Heart left ventricle (tissue), 16 donors: ENCODE data around the gene CWC27. TPM values are rescaled to one million over a fixed set of nuclear protein-coding genes. Genes with fewer than 3 reads are reported as not detected.
A peak's percentile ranks its signal among the peaks of the same experiment; 100 is the strongest.
"Not testable (repeated sequence)": the region's sequence is repeated elsewhere in the genome, so short reads cannot be mapped to it uniquely, and the experiment has no call there.

Source experiments
- ATAC-seq, 4 donors: fragments of 200-7000 bp; cut with Tn5 transposase; one replicate each; pipeline ENCODE4 v1.9.1; 2020 to 2022; ENCODE audit warnings: moderate library complexity in 4 of 4, mild to moderate bottlenecking in 3 of 4, moderate number of reproducible peaks in 1 of 4
- DNase-seq, 5 donors: peaks; one replicate each; pipeline ENCODE4 v3.0.0-alpha.2; 2020
- H3K27ac ChIP-seq, 12 donors: fragments of 200-600 bp; sonication (generic) in 4 of 12; one replicate each; pipeline versions ENCODE4 v1.5.0 to v1.8.0; 2016 to 2022; ENCODE audit warnings: mild to moderate bottlenecking in 2 of 12
- H3K27me3 ChIP-seq, 9 donors: fragments of 200-600 bp; sonication (generic) in 2 of 9; one replicate each; pipeline versions ENCODE4 v1.5.1 to v1.8.0; 2016 to 2022; ENCODE audit warnings: mild to moderate bottlenecking in 3 of 9
- H3K36me3 ChIP-seq, 9 donors: fragments of 200-600 bp; sonication (generic) in 2 of 9; one replicate each; pipeline versions ENCODE4 v1.5.0 to v1.8.0; 2018 to 2022; ENCODE audit warnings: mild to moderate bottlenecking in 2 of 9
- H3K4me1 ChIP-seq, 12 donors: fragments of 200-600 bp; sonication (generic) in 4 of 12; one replicate each; pipeline versions ENCODE4 v1.5.0 to v1.8.0; 2016 to 2022; ENCODE audit warnings: mild to moderate bottlenecking in 3 of 12
- H3K4me3 ChIP-seq, 12 donors: fragments of 200-600 bp; sonication (generic) in 4 of 12; one replicate each; pipeline versions ENCODE4 v1.5.0 to v1.8.0; 2017 to 2022; ENCODE audit warnings: mild to moderate bottlenecking in 9 of 12, moderate library complexity in 4 of 12
- H3K9me3 ChIP-seq, 12 donors: fragments of 200-600 bp; sonication (generic) in 4 of 12; one replicate each; pipeline versions ENCODE4 v1.5.0 to v1.8.0; 2016 to 2022; ENCODE audit warnings: mild to moderate bottlenecking in 1 of 12
- POLR2A ChIP-seq, 2 donors: fragments of 450-650 bp; IDR thresholded peaks; one replicate each; pipeline ENCODE4 v1.6.1; 2017; ENCODE audit warnings: antibody characterized with exemption in 2 of 2, mild to moderate bottlenecking in 2 of 2, moderate library complexity in 2 of 2
- WGBS, 4 donors: extraction: QIAGEN DNeasy Blood & Tissue Kit in 2 of 4; methylation state at CpG; one replicate each; pipeline versions ENCODE4 v1.1.5 to v1.1.7; 2013 to 2018; 5-methylcytosine and 5-hydroxymethylcytosine counted together
- intact Hi-C, 10 donors: fragments of 100-400 bp; cut with DNase I; formaldehyde crosslinking; loops; one replicate each; pipeline versions ENCODE4 v1.11.1 to v1.14.2; 2022
- polyA plus RNA-seq, 2 donors: library from polyadenylated mRNA; stranded (reverse); fragments of 200-250 nt; gene quantifications; one replicate each; pipeline ENCODE4 v1.2.3, GENCODE V29; 2013
- total RNA-seq, 9 donors: library from RNA; depleted of rRNA in 2 of 9; stranded (reverse); fragments of >200 nt in 2 of 9; fragmentation: NEBNext Ultra II Directional in 3 of 9; extraction: Animal tissue kit (Norgen Biotek cat#: 25700) in 3 of 9; gene quantifications; one replicate each; pipeline versions ENCODE4 v1.1.0 to v1.2.4, GENCODE V29; 2016 to 2023
- TF ChIP-seq, protein P1 (sequence below), 12 donors: fragments of 200-600 bp; sonication (generic) in 4 of 12; IDR thresholded peaks; one replicate each; pipeline versions ENCODE4 v1.5.0 to v1.8.0; 2018 to 2022; ENCODE audit warnings: antibody characterized with exemption in 12 of 12, mild to moderate bottlenecking in 5 of 12
- donor health status: ischemic (EF 13 %, LVEDD 7.1; RV severe dilation, severe dysfunction).
- donor health status: healthy with polysubstance abuse.
- donor health status: DM: no; HTN: yes; CAD: no.
- donor health status: DM: no; HTN: no; CAD: no.
- donor health status: ischemic (EF 25% LVEDD 6.9; RV normal size, moderate dysfunction).
- donor health status: ischemic (EF 25% LVEDD 5.7; RV mildly dilated, moderate dysfunction).
- donor health status: healthy.
- donor health status: DM: yes; HTN: yes; CAD: no.
- donor health status: ischemic (EF 35%, LVEDD 5.7; RV mildly dilated, moderate dysfunction).
- donor health status: nonischemic (EF 11% LVEDD 7.7; RV severe dilation, severe dysfunction).
- donor health status: DM: yes; HTN: yes; CAD: no.
- donor health status: PGD.
- donor health status: ischemic (EF 29% LVEDD 5.4; RV normal size, mild dysfunction).
- donor health status: nonischemic (EF 23%, LVEDD 6.1; RV moderate dilation, normal function).

The CWC27 gene
- total and polyA plus RNA-seq, 11 donors = 10.7 to 33.3 (median 23.5) TPM

- no peak overlapping the region for H3K4me3 ChIP-seq
- H3K4me1 ChIP-seq = peaks cover 0 to 26% (median 8%) of the 10 kb centered on the region in 12 donors
- H3K27me3 ChIP-seq = no peaks in the 10 kb centered on the region
- no peak overlapping the region for H3K27ac ChIP-seq
- TF ChIP-seq POLR2A (IDR thresholded peaks at IDR 0.05) = no peak
- ATAC-seq = no peak
- DNase-seq = no peak
- peaks cover 0 to 4% (median 0%) of the 10 kb centered on the region in 12 donors for H3K9me3 ChIP-seq
- intact Hi-C loops = loop anchor here in 8 of 10 donors (5.0 to 10.0 kb wide), 11 partner anchors 141 to 751 kb away; partner anchors contain the start of genes CENPK (in 2 of the 8), PPWD1 (in 2 of the 8) and ADAMTS6 (in 1 of the 8)
- WGBS, 4 donors = 75 to 90% (median 84%) methylated on average over 2 of the region's 2 CpGs
- peaks cover 0 to 10% (median 0%) of the 10 kb centered on the region in 9 donors for H3K36me3 ChIP-seq
Measured at GRCh38 chr5:64814073-64814472, 45.3 kb downstream of the CWC27 start.

DNA sequence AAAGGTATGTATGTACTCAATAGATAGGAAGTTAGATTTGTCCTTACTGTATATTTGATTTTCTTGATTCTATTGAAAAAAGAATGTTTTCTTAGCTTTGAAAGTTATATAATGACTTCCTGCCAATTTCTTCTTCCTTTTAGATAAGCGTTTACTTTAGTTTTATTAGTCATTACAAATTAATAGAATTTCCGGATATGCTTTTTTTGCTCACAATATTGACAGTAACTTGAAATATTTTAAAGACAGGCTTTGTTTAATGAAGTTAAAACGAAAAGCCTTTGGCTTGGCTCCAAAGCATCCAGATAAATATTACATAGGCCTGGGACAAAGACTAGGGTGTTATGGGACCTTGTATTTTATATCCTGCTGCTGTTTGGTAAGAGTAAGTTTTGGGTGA is 49.5 kb downstream of the CWC27 start:
- TF ChIP-seq POLR2A (IDR thresholded peaks at IDR 0.05) = no peak
- TF ChIP-seq, protein P1, sequence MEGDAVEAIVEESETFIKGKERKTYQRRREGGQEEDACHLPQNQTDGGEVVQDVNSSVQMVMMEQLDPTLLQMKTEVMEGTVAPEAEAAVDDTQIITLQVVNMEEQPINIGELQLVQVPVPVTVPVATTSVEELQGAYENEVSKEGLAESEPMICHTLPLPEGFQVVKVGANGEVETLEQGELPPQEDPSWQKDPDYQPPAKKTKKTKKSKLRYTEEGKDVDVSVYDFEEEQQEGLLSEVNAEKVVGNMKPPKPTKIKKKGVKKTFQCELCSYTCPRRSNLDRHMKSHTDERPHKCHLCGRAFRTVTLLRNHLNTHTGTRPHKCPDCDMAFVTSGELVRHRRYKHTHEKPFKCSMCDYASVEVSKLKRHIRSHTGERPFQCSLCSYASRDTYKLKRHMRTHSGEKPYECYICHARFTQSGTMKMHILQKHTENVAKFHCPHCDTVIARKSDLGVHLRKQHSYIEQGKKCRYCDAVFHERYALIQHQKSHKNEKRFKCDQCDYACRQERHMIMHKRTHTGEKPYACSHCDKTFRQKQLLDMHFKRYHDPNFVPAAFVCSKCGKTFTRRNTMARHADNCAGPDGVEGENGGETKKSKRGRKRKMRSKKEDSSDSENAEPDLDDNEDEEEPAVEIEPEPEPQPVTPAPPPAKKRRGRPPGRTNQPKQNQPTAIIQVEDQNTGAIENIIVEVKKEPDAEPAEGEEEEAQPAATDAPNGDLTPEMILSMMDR (IDR thresholded peaks at IDR 0.05) = no peak
- DNase-seq = no peak

DNA sequence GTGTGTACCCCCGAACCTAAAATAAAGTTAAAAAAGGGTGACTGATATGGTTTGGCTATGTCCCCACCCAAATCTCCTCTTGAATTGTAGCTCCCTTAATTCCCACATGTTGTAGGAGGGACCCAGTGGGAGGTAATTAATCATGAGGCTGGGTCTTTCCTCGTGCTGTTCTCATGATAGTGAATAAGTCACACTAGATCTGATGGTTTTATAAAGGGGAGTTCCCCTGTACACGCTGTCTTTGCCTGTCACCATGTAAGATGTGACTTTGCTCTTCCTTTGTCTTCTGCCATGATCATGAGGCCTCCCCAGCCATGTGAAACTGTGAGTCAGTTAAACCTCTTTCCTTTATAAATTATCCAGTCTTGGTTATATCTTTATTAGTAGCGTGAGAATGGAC is 50.6 kb downstream of the CWC27 start:
- WGBS, 4 donors = 91 to 99% (median 95%) methylated on average over 4 of the region's 4 CpGs

More for the DNA sequence above, 49.5 kb downstream of the CWC27 start:
- Histone ChIP-seq H3K9me3 (no peaks in the 10 kb centered on the region), H3K4me1 (peaks cover 0 to 32% (median 9%) of the 10 kb centered on the region in 12 donors), H3K36me3 (peaks cover 0 to 6% (median 0%) of the 10 kb centered on the region in 9 donors), H3K27me3 (no peaks in the 10 kb centered on the region), H3K27ac (peak overlapping the region in 2 of 12 donors; percentile 7 to 9), H3K4me3 (no peak overlapping the region)
- no peak for ATAC-seq
- intact Hi-C loops = loop anchor here in 7 of 10 donors (5.0 to 10.0 kb wide), 8 partner anchors 137 to 747 kb away; partner anchors contain the start of genes CENPK (in 2 of the 7) and PPWD1 (in 2 of the 7)
- WGBS, 4 donors = 33 to 53% (median 41%) methylated on average over 3 of the region's 3 CpGs

DNA sequence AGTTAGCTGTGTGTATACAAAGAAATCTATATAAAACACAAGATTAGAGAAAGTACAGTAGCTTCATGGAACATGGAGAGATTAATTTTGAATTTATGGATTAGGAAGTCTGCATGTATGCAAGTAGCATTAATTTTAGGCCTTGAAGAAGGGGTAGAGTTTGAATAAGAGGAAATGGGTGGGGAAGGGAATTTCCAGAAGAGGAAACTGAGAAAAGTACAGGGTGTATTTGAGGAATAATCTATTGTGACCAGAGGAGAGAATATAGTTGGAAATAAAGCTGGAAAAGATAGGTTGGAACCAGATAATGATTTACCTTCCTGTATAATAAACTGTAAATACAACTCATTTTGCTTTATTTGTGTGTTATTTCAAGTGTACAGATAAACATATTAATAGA is 53.6 kb downstream of the CWC27 start:
- Histone ChIP-seq H3K27ac (peak overlapping the region in 7 of 12 donors; percentile 3 to 58 (median 27)), H3K9me3 (no peaks in the 10 kb centered on the region), H3K4me1 (peaks cover 0 to 34% (median 17%) of the 10 kb centered on the region in 12 donors), H3K4me3 (no peak overlapping the region), H3K36me3 (no peaks in the 10 kb centered on the region), H3K27me3 (no peaks in the 10 kb centered on the region)
- DNase-seq (no peak), ATAC-seq (peak in 2 of 4 donors; percentile 33 to 39)
- no peak for TF ChIP-seq POLR2A (IDR thresholded peaks at IDR 0.05)
- TF ChIP-seq, protein P1 (IDR thresholded peaks at IDR 0.05) = no peak
- intact Hi-C loops = loop anchor here in 2 of 10 donors (5.0 to 10.0 kb wide), 2 partner anchors 122 to 215 kb away; no protein-coding TSS in a partner anchor

More for the DNA sequence above, 50.6 kb downstream of the CWC27 start:
- DNase-seq, ATAC-seq, H3K27ac ChIP-seq, H3K36me3 ChIP-seq, H3K9me3 ChIP-seq, H3K27me3 ChIP-seq, H3K4me3 ChIP-seq: not testable (repeated sequence)
- intact Hi-C loops = loop anchor here in 7 of 10 donors (5.0 to 10.0 kb wide), 8 partner anchors 135 to 745 kb away; partner anchors contain the start of genes CENPK (in 2 of the 7) and PPWD1 (in 2 of the 7)
- H3K4me1 ChIP-seq = peaks cover 0 to 39% (median 16%) of the 10 kb centered on the region in 12 donors

DNA sequence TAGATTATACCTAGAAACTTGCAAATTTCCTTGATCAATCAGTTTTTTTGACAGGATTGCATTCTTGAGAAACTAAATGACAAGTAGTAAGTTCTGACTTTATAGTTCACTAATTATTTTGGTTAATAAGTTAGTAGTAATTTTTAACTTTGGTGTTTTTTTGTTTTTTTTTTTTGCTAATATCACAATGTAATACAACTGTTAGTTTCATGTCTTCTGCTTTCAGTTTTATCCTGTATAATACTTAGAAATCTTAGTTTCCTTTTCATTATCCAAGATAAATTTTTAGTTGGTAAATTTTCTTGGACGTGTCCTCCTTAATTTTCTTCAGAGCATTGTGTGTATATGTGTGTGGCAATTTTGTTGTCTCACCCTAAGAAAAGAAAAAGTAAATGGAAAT is 57.8 kb downstream of the CWC27 start:
- DNase-seq (no peak), ATAC-seq (no peak)
- Histone ChIP-seq H3K4me1 (peaks cover 0 to 28% (median 9%) of the 10 kb centered on the region in 12 donors), H3K9me3 (no peaks in the 10 kb centered on the region), H3K36me3 (peaks cover 0 to 4% (median 0%) of the 10 kb centered on the region in 9 donors), H3K27me3 (no peaks in the 10 kb centered on the region), H3K27ac (no peak overlapping the region), H3K4me3 (no peak overlapping the region)
- intact Hi-C loops = loop anchor here in 1 of 10 donors (10.0 kb wide), 1 partner anchor 118 kb away; no protein-coding TSS in a partner anchor
- TF ChIP-seq POLR2A (IDR thresholded peaks at IDR 0.05) = no peak
- TF ChIP-seq, protein P1 (IDR thresholded peaks at IDR 0.05) = no peak
- 65 to 82% (median 78%) methylated on average over 1 of the region's 1 CpG for WGBS, 4 donors
